ENCODE results near the gene CCKAR.

GRCh38 chr4:26520728-26521450 is 30.6 kb upstream of the CCKAR start:
- TF ChIP-seq CTCF (IDR thresholded peaks at IDR 0.05) (no peak), POLR2A (IDR thresholded peaks at IDR 0.05) (no peak)

All from heart left ventricle (tissue), 13 donors.